BE2C (cell line): ENCODE data around the gene PTPN18.

ENCODE experiments used
- DNase-seq: peaks from one replicate; pipeline ENCODE4 v3.0.0-alpha.2; 2020
- H3K27me3 ChIP-seq: fragments of 250-450 bp; sonication (Bioruptor Pico); 2 replicates; pipeline ENCODE4 v1.5.1; 2020; ENCODE audit warnings: mild to moderate bottlenecking
- H3K36me3 ChIP-seq: fragments of 250-450 bp; sonication (Bioruptor Pico); 2 replicates; pipeline ENCODE4 v1.5.1; 2020; ENCODE audit warnings: mild to moderate bottlenecking
- H3K4me1 ChIP-seq: fragments of 250-450 bp; sonication (Bioruptor Pico); 2 replicates; pipeline ENCODE4 v1.5.1; 2020
- H3K4me3 ChIP-seq: 2 replicates; pipeline ENCODE4 v1.5.1; 2011; ENCODE audit warnings: low read depth, low read length
- H3K9me3 ChIP-seq: fragments of 250-450 bp; sonication (Bioruptor Pico); 2 replicates; pipeline ENCODE4 v1.5.1; 2020
- CTCF ChIP-seq: IDR thresholded peaks from 2 replicates; pipeline ENCODE4 v1.5.1; 2012; ENCODE audit warnings: mild to moderate bottlenecking, low read depth, low read length

PTPN18 gene

GRCh38 chr2:130344578-130344977, 11.3 kb upstream of the PTPN18 start:
- no peak for TF ChIP-seq CTCF

GRCh38 chr2:130345091-130345490, 10.8 kb upstream of the PTPN18 start:
- Histone ChIP-seq H3K36me3 (peaks cover 27% of the 10 kb centered on the region), H3K27me3 (no peaks in the 10 kb centered on the region), H3K9me3 (no peaks in the 10 kb centered on the region), H3K4me1 (no peaks in the 10 kb centered on the region), H3K4me3 (no peak overlapping the region)
- no peak for TF ChIP-seq CTCF
- no peak for DNase-seq

More at GRCh38 chr2:130344578-130344977, 11.3 kb upstream of the PTPN18 start:
- H3K27me3 ChIP-seq = no peaks in the 10 kb centered on the region
- no peak for DNase-seq
- H3K36me3 ChIP-seq = peaks cover 27% of the 10 kb centered on the region
- no peak overlapping the region for H3K4me3 ChIP-seq
- H3K4me1 ChIP-seq = no peaks in the 10 kb centered on the region
- no peaks in the 10 kb centered on the region for H3K9me3 ChIP-seq

- no peaks in the 10 kb centered on the region for H3K4me1 ChIP-seq
- no peak for TF ChIP-seq CTCF
- H3K9me3 ChIP-seq = no peaks in the 10 kb centered on the region
- no peak for DNase-seq
- H3K36me3 ChIP-seq = peaks cover 27% of the 10 kb centered on the region
- no peaks in the 10 kb centered on the region for H3K27me3 ChIP-seq
- no peak overlapping the region for H3K4me3 ChIP-seq
Observed at GRCh38 chr2:130345611-130346010, 10.2 kb upstream of the PTPN18 start.

- Histone ChIP-seq H3K4me1 (no peaks in the 10 kb centered on the region), H3K36me3 (peaks cover 27% of the 10 kb centered on the region), H3K9me3 (no peaks in the 10 kb centered on the region), H3K4me3 (no peak overlapping the region), H3K27me3 (no peaks in the 10 kb centered on the region)
- DNase-seq = no peak
- TF ChIP-seq CTCF = no peak
Observed at GRCh38 chr2:130346041-130346740, 9.7 kb upstream of the PTPN18 start.

GRCh38 chr2:130346741-130347066, 9.2 kb upstream of the PTPN18 start:
- no peak for TF ChIP-seq CTCF
- Histone ChIP-seq H3K4me3 (no peak overlapping the region), H3K36me3 (peaks cover 27% of the 10 kb centered on the region), H3K9me3 (no peaks in the 10 kb centered on the region), H3K27me3 (no peaks in the 10 kb centered on the region), H3K4me1 (no peaks in the 10 kb centered on the region)
- DNase-seq = no peak

GRCh38 chr2:130347220-130347925, 8.5 kb upstream of the PTPN18 start:
- Histone ChIP-seq H3K9me3 (no peaks in the 10 kb centered on the region), H3K4me3 (no peak overlapping the region), H3K4me1 (no peaks in the 10 kb centered on the region), H3K27me3 (no peaks in the 10 kb centered on the region), H3K36me3 (peaks cover 27% of the 10 kb centered on the region)
- no peak for TF ChIP-seq CTCF
- no peak for DNase-seq
